ENCODE data around the gene GLOD4.
"Not testable (repeated sequence)": the region's sequence is repeated elsewhere in the genome, so short reads cannot be mapped to it uniquely, and the experiment has no call there.

GLOD4 gene

GRCh38 chr17:789160-789840, 7.2 kb upstream of the GLOD4 start:
- in situ Hi-C loops (cut with MboI; ENCODE audit: low pct_unique_long_range_greater_than_20kb, low sequenced_read_pairs, unreplicated experiment), result loop anchor here (10.0 kb wide), 1 partner anchor 196 kb away; no protein-coding TSS in a partner anchor
- DNase-seq (ENCODE audit: low spot score), result no peak
- TF ChIP-seq, protein P1, sequence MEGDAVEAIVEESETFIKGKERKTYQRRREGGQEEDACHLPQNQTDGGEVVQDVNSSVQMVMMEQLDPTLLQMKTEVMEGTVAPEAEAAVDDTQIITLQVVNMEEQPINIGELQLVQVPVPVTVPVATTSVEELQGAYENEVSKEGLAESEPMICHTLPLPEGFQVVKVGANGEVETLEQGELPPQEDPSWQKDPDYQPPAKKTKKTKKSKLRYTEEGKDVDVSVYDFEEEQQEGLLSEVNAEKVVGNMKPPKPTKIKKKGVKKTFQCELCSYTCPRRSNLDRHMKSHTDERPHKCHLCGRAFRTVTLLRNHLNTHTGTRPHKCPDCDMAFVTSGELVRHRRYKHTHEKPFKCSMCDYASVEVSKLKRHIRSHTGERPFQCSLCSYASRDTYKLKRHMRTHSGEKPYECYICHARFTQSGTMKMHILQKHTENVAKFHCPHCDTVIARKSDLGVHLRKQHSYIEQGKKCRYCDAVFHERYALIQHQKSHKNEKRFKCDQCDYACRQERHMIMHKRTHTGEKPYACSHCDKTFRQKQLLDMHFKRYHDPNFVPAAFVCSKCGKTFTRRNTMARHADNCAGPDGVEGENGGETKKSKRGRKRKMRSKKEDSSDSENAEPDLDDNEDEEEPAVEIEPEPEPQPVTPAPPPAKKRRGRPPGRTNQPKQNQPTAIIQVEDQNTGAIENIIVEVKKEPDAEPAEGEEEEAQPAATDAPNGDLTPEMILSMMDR (IDR thresholded peaks at IDR 0.05; ENCODE audit: extremely low read depth, insufficient read depth, missing control alignments), result no peak

DNA sequence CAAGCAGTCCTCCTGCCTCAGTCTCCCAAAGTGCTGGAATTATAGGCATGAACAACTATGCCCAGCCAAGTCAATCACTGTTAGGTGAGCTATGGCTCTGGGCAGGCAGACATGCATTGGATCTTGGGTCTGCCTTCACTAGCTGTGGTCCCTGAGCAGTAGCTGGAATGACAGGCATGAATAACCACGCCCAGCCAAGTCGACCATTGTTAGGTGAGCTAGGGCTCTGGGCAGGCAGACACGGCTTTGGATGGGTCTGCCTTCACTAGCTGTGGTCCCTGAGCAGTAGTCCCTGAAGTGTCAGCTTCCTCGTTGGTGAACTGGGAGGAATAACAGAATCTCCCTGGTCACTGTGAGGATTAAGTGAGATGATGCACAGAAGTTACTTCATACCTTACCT, 6.5 kb upstream of the GLOD4 start:
- in situ Hi-C loops (cut with MboI; ENCODE audit: low pct_unique_long_range_greater_than_20kb, low sequenced_read_pairs, unreplicated experiment), result loop anchor here (10.0 kb wide), 1 partner anchor 196 kb away; no protein-coding TSS in a partner anchor
- TF ChIP-seq, protein P1 (IDR thresholded peaks at IDR 0.05; ENCODE audit: extremely low read depth, insufficient read depth, missing control alignments), result no peak
- no peak for DNase-seq (ENCODE audit: low spot score)

GRCh38 chr17:787641-788221, 5.7 kb upstream of the GLOD4 start:
- in situ Hi-C loops (cut with MboI; ENCODE audit: low pct_unique_long_range_greater_than_20kb, low sequenced_read_pairs, unreplicated experiment), result loop anchor here (10.0 kb wide), 1 partner anchor 197 kb away; no protein-coding TSS in a partner anchor
- TF ChIP-seq, protein P1 (IDR thresholded peaks at IDR 0.05; ENCODE audit: extremely low read depth, insufficient read depth, missing control alignments), result no peak
- DNase-seq (ENCODE audit: low spot score), result no peak

- DNase-seq (ENCODE audit: low spot score), result not testable (repeated sequence)
- in situ Hi-C loops (cut with MboI; ENCODE audit: low pct_unique_long_range_greater_than_20kb, low sequenced_read_pairs, unreplicated experiment), result loop anchor here (10.0 kb wide), 1 partner anchor 199 kb away; no protein-coding TSS in a partner anchor
Measured at GRCh38 chr17:785901-786300, 3.8 kb upstream of the GLOD4 start.

DNA sequence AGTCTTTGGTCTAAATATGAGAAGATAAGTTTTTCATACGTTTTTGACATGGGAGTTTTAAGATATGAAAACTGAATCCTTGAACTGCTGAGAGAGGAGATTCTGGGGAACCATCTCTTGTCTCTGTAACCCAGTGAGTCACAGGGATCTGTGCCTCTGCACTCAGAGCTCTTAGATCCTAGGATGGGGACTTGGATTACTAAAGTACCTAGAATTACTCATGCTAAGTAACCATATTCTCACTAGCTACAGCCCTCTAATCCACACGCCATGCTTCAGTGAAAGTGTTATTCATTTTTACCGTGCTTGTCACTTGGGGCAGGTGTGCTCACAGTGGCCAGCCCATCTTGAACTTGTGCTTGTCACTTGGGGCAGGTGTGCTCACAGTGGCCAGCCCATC, 2.1 kb upstream of the GLOD4 start:
- DNase-seq (ENCODE audit: low spot score), result no peak
- in situ Hi-C loops (cut with MboI; ENCODE audit: low pct_unique_long_range_greater_than_20kb, low sequenced_read_pairs, unreplicated experiment), result loop anchor here (10.0 kb wide), 1 partner anchor 201 kb away; no protein-coding TSS in a partner anchor
- TF ChIP-seq, protein P1 (IDR thresholded peaks at IDR 0.05; ENCODE audit: extremely low read depth, insufficient read depth, missing control alignments), result no peak

GRCh38 chr17:778096-778495, 4.0 kb downstream of the GLOD4 start:
- no peak for DNase-seq (ENCODE audit: low spot score)
- TF ChIP-seq, protein P1 (IDR thresholded peaks at IDR 0.05; ENCODE audit: extremely low read depth, insufficient read depth, missing control alignments), result no peak
- in situ Hi-C loops (cut with MboI; ENCODE audit: low pct_unique_long_range_greater_than_20kb, low sequenced_read_pairs, unreplicated experiment), result no loop called here

GRCh38 chr17:774313-774584, 7.8 kb downstream of the GLOD4 start:
- in situ Hi-C loops (cut with MboI; ENCODE audit: low pct_unique_long_range_greater_than_20kb, low sequenced_read_pairs, unreplicated experiment), result no loop called here
- no peak for DNase-seq (ENCODE audit: low spot score)
- TF ChIP-seq, protein P1 (IDR thresholded peaks at IDR 0.05; ENCODE audit: extremely low read depth, insufficient read depth, missing control alignments), result no peak

Measured in GM13977 (cell line).